WTC11 (cell line): Measurements from ENCODE around the gene PDXP. TPM values are rescaled to one million over a fixed set of nuclear protein-coding genes. Genes with fewer than 3 reads are reported as not detected.

Source experiments
- ATAC-seq: fragments of 200-7000 bp; cut with Tn5 transposase; 2 replicates; pipeline ENCODE4 v1.10.0; 2021; ENCODE audit warnings: mild to moderate bottlenecking, moderate library complexity
- CTCF ChIA-PET: fragments of 300-600 bp; sonication (Branson Sonifier 250); formaldehyde crosslinking; loops from one replicate; lab custom pipeline; 2021; ENCODE audit warnings: antibody characterized with exemption; lab: Charles Lee
- POLR2A ChIA-PET: fragments of 350-600 bp; sonication (Branson Sonifier 250); formaldehyde crosslinking; loops from one replicate; lab custom pipeline; 2021; ENCODE audit warnings: antibody characterized with exemption; lab: Charles Lee
- DNase-seq: peaks from one replicate; pipeline ENCODE4 v3.0.0; 2021; ENCODE audit warnings: low spot score
- H3K27ac Mint-ChIP-seq: 2 replicates; pipeline ENCODE4 v1.8.0; 2021; ENCODE audit warnings: mixed read lengths
- H3K27me3 Mint-ChIP-seq: 2 replicates; pipeline ENCODE4 v1.8.0; 2021; ENCODE audit warnings: low read depth, mild to moderate bottlenecking, moderate library complexity, mixed read lengths
- H3K36me3 Mint-ChIP-seq: 2 replicates; pipeline ENCODE4 v1.8.0; 2021; ENCODE audit warnings: mixed read lengths
- H3K4me1 Mint-ChIP-seq: 2 replicates; pipeline ENCODE4 v1.8.0; 2022; ENCODE audit warnings: mixed read lengths
- H3K4me3 Mint-ChIP-seq: 2 replicates; pipeline ENCODE4 v1.8.0; 2021; ENCODE audit warnings: mild to moderate bottlenecking, moderate library complexity, mixed read lengths
- H3K9me3 Mint-ChIP-seq: 2 replicates; pipeline ENCODE4 v1.8.0; 2021; ENCODE audit warnings: mixed read lengths
- CBFB ChIP-seq: sonication (generic); formaldehyde crosslinking; IDR thresholded peaks from 2 replicates; pipeline ENCODE4 v1.8.1; 2022; ENCODE audit warnings: mild to moderate bottlenecking, low read depth, missing genetic modification reagents
- ESRRA ChIP-seq: sonication (generic); formaldehyde crosslinking; IDR thresholded peaks from 2 replicates; pipeline ENCODE4 v1.8.1; 2022; ENCODE audit warnings: mild to moderate bottlenecking, missing genetic modification reagents, borderline replicate concordance
- HMGA2 ChIP-seq: fragments of 250-450 bp; sonication (Bioruptor Pico); IDR thresholded peaks from 2 replicates; pipeline ENCODE4 v1.4.0; 2021; ENCODE audit warnings: mild to moderate bottlenecking, moderate library complexity
- JUN ChIP-seq: sonication (generic); formaldehyde crosslinking; IDR thresholded peaks from 2 replicates; pipeline ENCODE4 v1.8.0; 2023; ENCODE audit warnings: mild to moderate bottlenecking, missing genetic modification reagents
- KAT7 ChIP-seq: sonication (generic); formaldehyde crosslinking; IDR thresholded peaks from 2 replicates; pipeline ENCODE4 v1.8.1; 2023; ENCODE audit warnings: missing genetic modification reagents, mild to moderate bottlenecking, borderline replicate concordance
- MXD4 ChIP-seq: fragments of 250-450 bp; sonication (Bioruptor Pico); IDR thresholded peaks from 2 replicates; pipeline ENCODE4 v1.8.0; 2021; ENCODE audit warnings: mild to moderate bottlenecking, moderate library complexity, borderline replicate concordance
- RELA ChIP-seq: sonication (generic); formaldehyde crosslinking; IDR thresholded peaks from 2 replicates; pipeline ENCODE4 v1.8.1; 2022; ENCODE audit warnings: missing genetic modification reagents, mild to moderate bottlenecking, borderline replicate concordance
- RORB ChIP-seq: fragments of 250-450 bp; sonication (Bioruptor Pico); IDR thresholded peaks from 2 replicates; pipeline ENCODE4 v1.9.0; 2021; ENCODE audit warnings: mild to moderate bottlenecking
- SP1 ChIP-seq: sonication (generic); formaldehyde crosslinking; conservative IDR thresholded peaks from 2 replicates; pipeline ENCODE4 v1.8.1; 2022; ENCODE audit warnings: missing genetic modification reagents
- TCF7 ChIP-seq: sonication (generic); formaldehyde crosslinking; IDR thresholded peaks from 2 replicates; pipeline ENCODE4 v1.8.0; 2022; ENCODE audit warnings: mild to moderate bottlenecking, low read depth, missing genetic modification reagents, moderate library complexity
- TEAD4 ChIP-seq: sonication (generic); formaldehyde crosslinking; IDR thresholded peaks from 2 replicates; pipeline ENCODE4 v1.8.0; 2022; ENCODE audit warnings: mild to moderate bottlenecking, missing genetic modification reagents
- ZNF219 ChIP-seq: sonication (generic); formaldehyde crosslinking; IDR thresholded peaks from 2 replicates; pipeline ENCODE4 v1.8.0; 2023; ENCODE audit warnings: missing genetic modification reagents, mild to moderate bottlenecking, borderline replicate concordance
- ZNF263 ChIP-seq: sonication (generic); formaldehyde crosslinking; IDR thresholded peaks from 2 replicates; pipeline ENCODE4 v1.8.1; 2022; ENCODE audit warnings: low read depth, mild to moderate bottlenecking, moderate library complexity, missing genetic modification reagents
- ZNF423 ChIP-seq: fragments of 250-450 bp; sonication (Bioruptor Pico); IDR thresholded peaks from 2 replicates; pipeline ENCODE4 v2.1.2; 2022; ENCODE audit warnings: mild to moderate bottlenecking, moderate library complexity
- total RNA-seq: library from RNA; stranded (reverse); gene quantifications from 3 replicates; pipeline ENCODE4 v1.2.3, GENCODE V29; 2021
- TF ChIP-seq, protein P1 (sequence below): fragments of 250-450 bp; sonication (Bioruptor Pico); IDR thresholded peaks from 2 replicates; pipeline ENCODE4 v1.9.0; 2021; ENCODE audit warnings: mild to moderate bottlenecking
- TF ChIP-seq, protein P2 (sequence below): sonication (generic); formaldehyde crosslinking; IDR thresholded peaks from 2 replicates; pipeline ENCODE4 v1.8.0; 2023; ENCODE audit warnings: missing genetic modification reagents, mild to moderate bottlenecking, borderline replicate concordance
- TF ChIP-seq, protein P3 (sequence below): sonication (generic); formaldehyde crosslinking; IDR thresholded peaks from 2 replicates; pipeline ENCODE4 v1.8.1; 2022; ENCODE audit warnings: low read depth, mild to moderate bottlenecking, moderate library complexity, missing genetic modification reagents, borderline replicate concordance
- TF ChIP-seq, protein P4 (sequence below): sonication (generic); formaldehyde crosslinking; IDR thresholded peaks from 2 replicates; pipeline ENCODE4 v1.8.0; 2022; ENCODE audit warnings: mild to moderate bottlenecking, missing genetic modification reagents
- TF ChIP-seq, protein P5 (sequence below): fragments of 250-450 bp; sonication (Bioruptor Pico); IDR thresholded peaks from 2 replicates; pipeline ENCODE4 v2.1.2; 2022; ENCODE audit warnings: mild to moderate bottlenecking, moderate library complexity
- TF ChIP-seq, protein P6 (sequence below): sonication (generic); formaldehyde crosslinking; IDR thresholded peaks from 2 replicates; pipeline ENCODE4 v1.8.1; 2022; ENCODE audit warnings: mild to moderate bottlenecking, moderate library complexity, missing genetic modification reagents
- TF ChIP-seq, protein P7 (sequence below): sonication (generic); formaldehyde crosslinking; IDR thresholded peaks from 2 replicates; pipeline ENCODE4 v1.8.1; 2023; ENCODE audit warnings: mild to moderate bottlenecking, missing genetic modification reagents
- TF ChIP-seq, protein P8 (sequence below): sonication (generic); formaldehyde crosslinking; conservative IDR thresholded peaks from 2 replicates; pipeline ENCODE4 v1.8.1; 2022; ENCODE audit warnings: mild to moderate bottlenecking, missing genetic modification reagents

The PDXP gene
- total RNA-seq, 1 experiment from 2014 or later, result 36.1 TPM

DNA sequence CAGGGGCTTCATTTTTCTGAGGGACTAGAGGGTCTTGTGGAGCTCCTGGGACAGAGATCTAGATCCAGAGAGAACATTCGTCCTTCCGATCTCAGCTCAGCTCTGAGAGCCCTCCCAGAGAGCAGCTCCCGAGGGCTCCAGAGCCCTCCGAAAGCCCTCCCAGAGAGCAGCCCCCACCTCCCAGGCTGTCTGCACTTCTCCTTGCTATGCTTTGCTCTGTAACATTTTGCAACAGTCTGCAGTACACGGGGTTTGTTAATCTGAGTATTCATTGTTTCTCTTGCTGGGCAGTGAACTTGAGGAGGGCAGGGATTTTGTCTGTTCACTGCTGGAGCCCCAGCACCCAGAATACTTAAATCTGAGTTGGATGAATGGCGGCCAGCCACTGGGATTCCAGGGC, 47.3 kb upstream of the PDXP start (continued):
- TF ChIP-seq TEAD4 (CRISPR knock-in tag) (no peak), ZNF423 (no peak), TCF7 (CRISPR knock-in tag) (no peak)
- TF ChIP-seq, protein P1, sequence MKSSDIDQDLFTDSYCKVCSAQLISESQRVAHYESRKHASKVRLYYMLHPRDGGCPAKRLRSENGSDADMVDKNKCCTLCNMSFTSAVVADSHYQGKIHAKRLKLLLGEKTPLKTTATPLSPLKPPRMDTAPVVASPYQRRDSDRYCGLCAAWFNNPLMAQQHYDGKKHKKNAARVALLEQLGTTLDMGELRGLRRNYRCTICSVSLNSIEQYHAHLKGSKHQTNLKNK (CRISPR knock-in tag), result no peak

DNA sequence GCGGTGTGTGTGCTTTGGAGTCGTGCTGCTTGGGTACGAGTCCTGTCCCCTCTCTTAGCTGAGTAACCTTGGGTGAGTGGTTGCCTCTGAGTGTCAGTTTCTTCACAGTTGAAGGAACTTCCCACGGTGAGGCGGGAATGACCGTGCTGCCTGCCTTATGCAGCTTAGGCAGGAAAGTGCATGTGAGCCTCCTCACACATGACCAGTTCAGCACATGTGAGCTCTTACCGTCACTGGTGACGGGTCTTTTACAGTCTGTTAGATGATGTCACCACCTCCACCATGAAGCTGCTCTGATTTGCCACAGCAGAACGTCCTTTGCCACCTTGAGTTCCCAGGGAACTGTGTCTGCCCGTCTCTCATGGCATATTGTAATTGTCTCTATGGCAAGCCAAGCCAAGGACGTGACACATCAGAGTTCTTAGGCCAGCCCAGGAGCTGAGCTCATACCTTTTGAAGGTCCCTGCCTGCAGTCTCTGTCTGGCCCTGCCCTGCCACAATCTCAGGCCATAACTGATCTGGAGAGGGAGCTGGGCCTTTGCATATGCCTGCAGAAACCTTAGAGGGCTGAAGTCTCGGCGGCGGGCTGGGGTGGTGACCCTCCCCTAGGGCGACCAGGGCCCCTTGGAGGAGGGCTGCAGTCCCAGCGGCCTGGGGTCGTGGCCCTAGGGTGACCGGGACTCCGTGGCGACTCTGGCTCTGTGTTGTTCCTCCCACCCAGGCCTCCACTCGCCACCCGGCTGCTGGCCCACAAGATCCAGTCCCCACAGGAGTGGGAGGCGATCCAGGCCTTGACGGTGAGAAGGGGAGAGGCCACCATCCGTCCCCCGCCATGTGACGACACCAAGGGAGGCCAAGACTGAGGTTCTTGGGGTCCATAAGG, 42.1 kb upstream of the PDXP start:
- ATAC-seq (no peak), DNase-seq (no peak)
- H3K9me3 Mint-ChIP-seq, result no peaks in the 10 kb centered on the region
- TF ChIP-seq ZNF263 (CRISPR knock-in tag), result no peak
- TF ChIP-seq ESRRA (CRISPR knock-in tag), result no peak
- TF ChIP-seq, protein P2, sequence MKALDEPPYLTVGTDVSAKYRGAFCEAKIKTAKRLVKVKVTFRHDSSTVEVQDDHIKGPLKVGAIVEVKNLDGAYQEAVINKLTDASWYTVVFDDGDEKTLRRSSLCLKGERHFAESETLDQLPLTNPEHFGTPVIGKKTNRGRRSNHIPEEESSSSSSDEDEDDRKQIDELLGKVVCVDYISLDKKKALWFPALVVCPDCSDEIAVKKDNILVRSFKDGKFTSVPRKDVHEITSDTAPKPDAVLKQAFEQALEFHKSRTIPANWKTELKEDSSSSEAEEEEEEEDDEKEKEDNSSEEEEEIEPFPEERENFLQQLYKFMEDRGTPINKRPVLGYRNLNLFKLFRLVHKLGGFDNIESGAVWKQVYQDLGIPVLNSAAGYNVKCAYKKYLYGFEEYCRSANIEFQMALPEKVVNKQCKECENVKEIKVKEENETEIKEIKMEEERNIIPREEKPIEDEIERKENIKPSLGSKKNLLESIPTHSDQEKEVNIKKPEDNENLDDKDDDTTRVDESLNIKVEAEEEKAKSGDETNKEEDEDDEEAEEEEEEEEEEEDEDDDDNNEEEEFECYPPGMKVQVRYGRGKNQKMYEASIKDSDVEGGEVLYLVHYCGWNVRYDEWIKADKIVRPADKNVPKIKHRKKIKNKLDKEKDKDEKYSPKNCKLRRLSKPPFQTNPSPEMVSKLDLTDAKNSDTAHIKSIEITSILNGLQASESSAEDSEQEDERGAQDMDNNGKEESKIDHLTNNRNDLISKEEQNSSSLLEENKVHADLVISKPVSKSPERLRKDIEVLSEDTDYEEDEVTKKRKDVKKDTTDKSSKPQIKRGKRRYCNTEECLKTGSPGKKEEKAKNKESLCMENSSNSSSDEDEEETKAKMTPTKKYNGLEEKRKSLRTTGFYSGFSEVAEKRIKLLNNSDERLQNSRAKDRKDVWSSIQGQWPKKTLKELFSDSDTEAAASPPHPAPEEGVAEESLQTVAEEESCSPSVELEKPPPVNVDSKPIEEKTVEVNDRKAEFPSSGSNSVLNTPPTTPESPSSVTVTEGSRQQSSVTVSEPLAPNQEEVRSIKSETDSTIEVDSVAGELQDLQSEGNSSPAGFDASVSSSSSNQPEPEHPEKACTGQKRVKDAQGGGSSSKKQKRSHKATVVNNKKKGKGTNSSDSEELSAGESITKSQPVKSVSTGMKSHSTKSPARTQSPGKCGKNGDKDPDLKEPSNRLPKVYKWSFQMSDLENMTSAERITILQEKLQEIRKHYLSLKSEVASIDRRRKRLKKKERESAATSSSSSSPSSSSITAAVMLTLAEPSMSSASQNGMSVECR (CRISPR knock-in tag), result no peak
- TF ChIP-seq, protein P3, sequence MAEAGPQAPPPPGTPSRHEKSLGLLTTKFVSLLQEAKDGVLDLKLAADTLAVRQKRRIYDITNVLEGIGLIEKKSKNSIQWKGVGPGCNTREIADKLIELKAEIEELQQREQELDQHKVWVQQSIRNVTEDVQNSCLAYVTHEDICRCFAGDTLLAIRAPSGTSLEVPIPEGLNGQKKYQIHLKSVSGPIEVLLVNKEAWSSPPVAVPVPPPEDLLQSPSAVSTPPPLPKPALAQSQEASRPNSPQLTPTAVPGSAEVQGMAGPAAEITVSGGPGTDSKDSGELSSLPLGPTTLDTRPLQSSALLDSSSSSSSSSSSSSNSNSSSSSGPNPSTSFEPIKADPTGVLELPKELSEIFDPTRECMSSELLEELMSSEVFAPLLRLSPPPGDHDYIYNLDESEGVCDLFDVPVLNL (CRISPR knock-in tag), result no peak
- TF ChIP-seq, protein P4, sequence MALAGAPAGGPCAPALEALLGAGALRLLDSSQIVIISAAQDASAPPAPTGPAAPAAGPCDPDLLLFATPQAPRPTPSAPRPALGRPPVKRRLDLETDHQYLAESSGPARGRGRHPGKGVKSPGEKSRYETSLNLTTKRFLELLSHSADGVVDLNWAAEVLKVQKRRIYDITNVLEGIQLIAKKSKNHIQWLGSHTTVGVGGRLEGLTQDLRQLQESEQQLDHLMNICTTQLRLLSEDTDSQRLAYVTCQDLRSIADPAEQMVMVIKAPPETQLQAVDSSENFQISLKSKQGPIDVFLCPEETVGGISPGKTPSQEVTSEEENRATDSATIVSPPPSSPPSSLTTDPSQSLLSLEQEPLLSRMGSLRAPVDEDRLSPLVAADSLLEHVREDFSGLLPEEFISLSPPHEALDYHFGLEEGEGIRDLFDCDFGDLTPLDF (CRISPR knock-in tag), result no peak
- no peak for TF ChIP-seq CBFB (CRISPR knock-in tag)
- TF ChIP-seq, protein P1 (CRISPR knock-in tag), result no peak
- TF ChIP-seq ZNF219 (CRISPR knock-in tag), result no peak
- no peak for TF ChIP-seq MXD4 (CRISPR knock-in tag)
- TF ChIP-seq RORB (CRISPR knock-in tag), result no peak
- no peak for TF ChIP-seq RELA (CRISPR knock-in tag)
- TF ChIP-seq, protein P5, sequence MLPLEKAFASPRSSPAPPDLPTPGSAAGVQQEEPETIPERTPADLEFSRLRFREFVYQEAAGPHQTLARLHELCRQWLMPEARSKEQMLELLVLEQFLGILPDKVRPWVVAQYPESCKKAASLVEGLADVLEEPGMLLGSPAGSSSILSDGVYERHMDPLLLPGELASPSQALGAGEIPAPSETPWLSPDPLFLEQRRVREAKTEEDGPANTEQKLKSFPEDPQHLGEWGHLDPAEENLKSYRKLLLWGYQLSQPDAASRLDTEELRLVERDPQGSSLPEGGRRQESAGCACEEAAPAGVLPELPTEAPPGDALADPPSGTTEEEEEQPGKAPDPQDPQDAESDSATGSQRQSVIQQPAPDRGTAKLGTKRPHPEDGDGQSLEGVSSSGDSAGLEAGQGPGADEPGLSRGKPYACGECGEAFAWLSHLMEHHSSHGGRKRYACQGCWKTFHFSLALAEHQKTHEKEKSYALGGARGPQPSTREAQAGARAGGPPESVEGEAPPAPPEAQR (CRISPR knock-in tag), result no peak
- TF ChIP-seq, protein P6, sequence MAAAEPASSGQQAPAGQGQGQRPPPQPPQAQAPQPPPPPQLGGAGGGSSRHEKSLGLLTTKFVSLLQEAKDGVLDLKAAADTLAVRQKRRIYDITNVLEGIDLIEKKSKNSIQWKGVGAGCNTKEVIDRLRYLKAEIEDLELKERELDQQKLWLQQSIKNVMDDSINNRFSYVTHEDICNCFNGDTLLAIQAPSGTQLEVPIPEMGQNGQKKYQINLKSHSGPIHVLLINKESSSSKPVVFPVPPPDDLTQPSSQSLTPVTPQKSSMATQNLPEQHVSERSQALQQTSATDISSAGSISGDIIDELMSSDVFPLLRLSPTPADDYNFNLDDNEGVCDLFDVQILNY (CRISPR knock-in tag), result no peak
- TF ChIP-seq HMGA2 (CRISPR knock-in tag), result no peak
- TF ChIP-seq, protein P7, sequence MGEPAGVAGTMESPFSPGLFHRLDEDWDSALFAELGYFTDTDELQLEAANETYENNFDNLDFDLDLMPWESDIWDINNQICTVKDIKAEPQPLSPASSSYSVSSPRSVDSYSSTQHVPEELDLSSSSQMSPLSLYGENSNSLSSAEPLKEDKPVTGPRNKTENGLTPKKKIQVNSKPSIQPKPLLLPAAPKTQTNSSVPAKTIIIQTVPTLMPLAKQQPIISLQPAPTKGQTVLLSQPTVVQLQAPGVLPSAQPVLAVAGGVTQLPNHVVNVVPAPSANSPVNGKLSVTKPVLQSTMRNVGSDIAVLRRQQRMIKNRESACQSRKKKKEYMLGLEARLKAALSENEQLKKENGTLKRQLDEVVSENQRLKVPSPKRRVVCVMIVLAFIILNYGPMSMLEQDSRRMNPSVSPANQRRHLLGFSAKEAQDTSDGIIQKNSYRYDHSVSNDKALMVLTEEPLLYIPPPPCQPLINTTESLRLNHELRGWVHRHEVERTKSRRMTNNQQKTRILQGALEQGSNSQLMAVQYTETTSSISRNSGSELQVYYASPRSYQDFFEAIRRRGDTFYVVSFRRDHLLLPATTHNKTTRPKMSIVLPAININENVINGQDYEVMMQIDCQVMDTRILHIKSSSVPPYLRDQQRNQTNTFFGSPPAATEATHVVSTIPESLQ (CRISPR knock-in tag), result no peak
- no peak for TF ChIP-seq JUN (CRISPR knock-in tag)
- TF ChIP-seq, protein P8, sequence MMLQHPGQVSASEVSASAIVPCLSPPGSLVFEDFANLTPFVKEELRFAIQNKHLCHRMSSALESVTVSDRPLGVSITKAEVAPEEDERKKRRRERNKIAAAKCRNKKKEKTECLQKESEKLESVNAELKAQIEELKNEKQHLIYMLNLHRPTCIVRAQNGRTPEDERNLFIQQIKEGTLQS (CRISPR knock-in tag), result no peak
- no peak for TF ChIP-seq KAT7 (CRISPR knock-in tag)
- no peak for TF ChIP-seq SP1
- H3K4me1 Mint-ChIP-seq, result no peaks in the 10 kb centered on the region
- H3K36me3 Mint-ChIP-seq, result peaks cover 31% of the 10 kb centered on the region
- H3K27me3 Mint-ChIP-seq, result no peaks in the 10 kb centered on the region
- ChIA-PET CTCF (interaction anchor here (1.6 to 2.0 kb wide), 2 partner anchors 9 to 10 kb away, joined by 6 to 10 read pairs; no protein-coding TSS in a partner anchor), POLR2A (no interaction called here)
- H3K27ac Mint-ChIP-seq, result no peak overlapping the region
- H3K4me3 Mint-ChIP-seq, result no peak overlapping the region
